Neural progenitor cell (in vitro differentiated cells): ENCODE measurements around the gene B4GALNT2. TPM values are rescaled to one million over a fixed set of nuclear protein-coding genes. Genes with fewer than 3 reads are reported as not detected.
A peak's percentile ranks its signal among the peaks of the same experiment; 100 is the strongest.

Source experiments
- DNase-seq: peaks from one replicate; pipeline ENCODE4 v3.0.0-alpha.2; 2016; ENCODE audit warnings: low spot score
- H2AFZ ChIP-seq: fragments of 200-600 bp; sonication (generic); replicated peaks from 2 replicates; pipeline ENCODE4 v1.6.1; 2016; ENCODE audit warnings: antibody characterized with exemption
- H3F3A ChIP-seq: fragments of 200-600 bp; sonication (generic); 2 replicates; pipeline ENCODE4 v1.6.1; 2016; ENCODE audit warnings: antibody characterized with exemption, low read depth
- H3K27ac ChIP-seq: fragments of 200-600 bp; sonication (generic); 2 replicates; pipeline ENCODE4 v1.5.1; 2016; ENCODE audit warnings: mild to moderate bottlenecking
- H3K27me3 ChIP-seq: fragments of 200-600 bp; sonication (generic); 2 replicates; pipeline ENCODE4 v1.6.1; 2016; ENCODE audit warnings: mild to moderate bottlenecking, moderate library complexity
- H3K36me3 ChIP-seq: fragments of 200-600 bp; sonication (generic); 2 replicates; pipeline ENCODE4 v1.5.1; 2016
- H3K4me1 ChIP-seq: fragments of 200-600 bp; sonication (generic); 2 replicates; pipeline ENCODE4 v1.6.1; 2016; ENCODE audit warnings: mixed run types
- H3K4me2 ChIP-seq: fragments of 200-600 bp; sonication (generic); 2 replicates; pipeline ENCODE4 v1.6.1; 2016
- H3K4me3 ChIP-seq: fragments of 200-600 bp; sonication (generic); 2 replicates; pipeline ENCODE4 v1.5.1; 2016
- H3K79me2 ChIP-seq: fragments of 200-600 bp; sonication (generic); 2 replicates; pipeline ENCODE4 v1.6.1; 2016; ENCODE audit warnings: low read depth
- H3K9ac ChIP-seq: fragments of 200-600 bp; sonication (generic); 2 replicates; pipeline ENCODE4 v1.6.1; 2016
- H3K9me3 ChIP-seq: fragments of 200-600 bp; sonication (generic); 2 replicates; pipeline ENCODE4 v1.5.1; 2016; ENCODE audit warnings: low read depth
- H4K20me1 ChIP-seq: fragments of 200-600 bp; sonication (generic); 2 replicates; pipeline ENCODE4 v1.6.1; 2016; ENCODE audit warnings: low read depth
- H3K27ac Mint-ChIP-seq: 3 replicates; pipeline ENCODE4 v1.8.0; 2021; ENCODE audit warnings: mixed read lengths
- H3K27me3 Mint-ChIP-seq: 2 replicates; pipeline ENCODE4 v1.8.0; 2022; ENCODE audit warnings: low read depth, mild to moderate bottlenecking, inconsistent platforms, moderate library complexity, mixed read lengths; ENCODE audit not compliant: insufficient read depth
- H3K36me3 Mint-ChIP-seq: 3 replicates; pipeline ENCODE4 v1.8.0; 2021; ENCODE audit warnings: mixed read lengths
- H3K4me1 Mint-ChIP-seq: 3 replicates; pipeline ENCODE4 v1.8.0; 2021; ENCODE audit warnings: mixed read lengths
- H3K4me3 Mint-ChIP-seq: 3 replicates; pipeline ENCODE4 v1.8.0; 2021; ENCODE audit warnings: mild to moderate bottlenecking, moderate library complexity, mixed read lengths
- H3K9me3 Mint-ChIP-seq: 3 replicates; pipeline ENCODE4 v1.8.0; 2020; ENCODE audit warnings: mixed read lengths
- EZH2 ChIP-seq: fragments of 200-600 bp; sonication (generic); IDR thresholded peaks from 2 replicates; pipeline ENCODE4 v1.6.1; 2017; ENCODE audit warnings: antibody characterized with exemption, mild to moderate bottlenecking, moderate library complexity
- EZH2phosphoT487 ChIP-seq: fragments of 200-600 bp; sonication (generic); IDR thresholded peaks from 2 replicates; pipeline ENCODE4 v1.6.1; 2017; ENCODE audit warnings: antibody characterized with exemption
- total RNA-seq: library from RNA; depleted of rRNA; stranded (reverse); fragments of >200 nt; gene quantifications from 2 replicates; pipeline ENCODE4 v1.2.3, GENCODE V29; 2015; ENCODE audit warnings: low replicate concordance
- TF ChIP-seq, protein P1 (sequence below): fragments of 200-600 bp; sonication (generic); IDR thresholded peaks from 2 replicates; pipeline ENCODE4 v1.5.1; 2017; ENCODE audit warnings: antibody characterized with exemption, mild to moderate bottlenecking

The B4GALNT2 gene
- total RNA-seq, 1 donor from 2014 or later: not detected

DNA sequence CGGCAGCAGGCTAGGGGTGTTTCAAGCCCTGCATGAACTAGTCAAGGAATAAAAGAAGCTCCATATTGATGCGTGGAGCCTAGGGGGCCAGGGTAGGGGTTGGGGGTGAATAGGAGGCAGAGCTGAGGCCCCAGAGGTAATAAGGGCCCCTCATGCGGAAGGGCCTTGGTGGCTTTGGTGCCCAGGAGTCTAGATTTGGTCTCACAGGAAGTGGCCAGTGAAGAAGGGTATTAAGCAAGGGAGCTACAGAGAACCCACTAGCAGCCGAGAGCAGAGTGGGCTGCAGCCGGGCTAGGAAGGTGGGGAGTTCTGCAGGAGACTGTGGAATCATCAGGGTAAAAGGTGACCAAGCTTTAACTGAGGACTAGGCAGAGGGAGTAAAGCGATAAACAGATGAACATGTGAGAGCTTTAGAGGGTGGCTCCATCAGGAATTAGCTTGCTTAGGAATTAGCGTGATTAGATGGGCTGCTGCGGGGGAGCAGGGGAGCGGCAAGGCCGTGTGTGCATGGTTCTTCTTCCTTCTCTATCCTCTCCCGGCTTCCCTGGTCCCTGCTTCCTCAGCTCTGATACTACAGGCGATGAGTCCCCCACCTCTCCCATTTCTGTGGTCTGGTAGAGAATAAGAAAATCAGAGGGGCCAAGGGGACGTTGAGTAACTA, 68.0 kb downstream of the B4GALNT2 start:
- Histone ChIP-seq H3K79me2 (no peaks in the 10 kb centered on the region), H3K36me3 (no peaks in the 10 kb centered on the region), H4K20me1 (no peaks in the 10 kb centered on the region), H3K27me3 (no peaks in the 10 kb centered on the region), H3K4me3 (no peak overlapping the region), H3K4me2 (no peak overlapping the region), H3K9me3 (no peaks in the 10 kb centered on the region), H3K4me1 (no peaks in the 10 kb centered on the region), H3F3A (no peaks in the 10 kb centered on the region), H2AFZ (peak overlapping the region; percentile 42), H3K9ac (no peak overlapping the region), H3K27ac (no peak overlapping the region)
- Mint-ChIP-seq H3K4me1 (peaks cover 3% of the 10 kb centered on the region), H3K36me3 (no peaks in the 10 kb centered on the region), H3K9me3 (no peaks in the 10 kb centered on the region), H3K4me3 (no peak overlapping the region), H3K27ac (peak overlapping the region; percentile 18), H3K27me3 (peaks cover 24% of the 10 kb centered on the region)
- DNase-seq: no peak
- TF ChIP-seq EZH2phosphoT487 (no peak), EZH2 (no peak)
- TF ChIP-seq, protein P1, sequence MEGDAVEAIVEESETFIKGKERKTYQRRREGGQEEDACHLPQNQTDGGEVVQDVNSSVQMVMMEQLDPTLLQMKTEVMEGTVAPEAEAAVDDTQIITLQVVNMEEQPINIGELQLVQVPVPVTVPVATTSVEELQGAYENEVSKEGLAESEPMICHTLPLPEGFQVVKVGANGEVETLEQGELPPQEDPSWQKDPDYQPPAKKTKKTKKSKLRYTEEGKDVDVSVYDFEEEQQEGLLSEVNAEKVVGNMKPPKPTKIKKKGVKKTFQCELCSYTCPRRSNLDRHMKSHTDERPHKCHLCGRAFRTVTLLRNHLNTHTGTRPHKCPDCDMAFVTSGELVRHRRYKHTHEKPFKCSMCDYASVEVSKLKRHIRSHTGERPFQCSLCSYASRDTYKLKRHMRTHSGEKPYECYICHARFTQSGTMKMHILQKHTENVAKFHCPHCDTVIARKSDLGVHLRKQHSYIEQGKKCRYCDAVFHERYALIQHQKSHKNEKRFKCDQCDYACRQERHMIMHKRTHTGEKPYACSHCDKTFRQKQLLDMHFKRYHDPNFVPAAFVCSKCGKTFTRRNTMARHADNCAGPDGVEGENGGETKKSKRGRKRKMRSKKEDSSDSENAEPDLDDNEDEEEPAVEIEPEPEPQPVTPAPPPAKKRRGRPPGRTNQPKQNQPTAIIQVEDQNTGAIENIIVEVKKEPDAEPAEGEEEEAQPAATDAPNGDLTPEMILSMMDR: no peak

DNA sequence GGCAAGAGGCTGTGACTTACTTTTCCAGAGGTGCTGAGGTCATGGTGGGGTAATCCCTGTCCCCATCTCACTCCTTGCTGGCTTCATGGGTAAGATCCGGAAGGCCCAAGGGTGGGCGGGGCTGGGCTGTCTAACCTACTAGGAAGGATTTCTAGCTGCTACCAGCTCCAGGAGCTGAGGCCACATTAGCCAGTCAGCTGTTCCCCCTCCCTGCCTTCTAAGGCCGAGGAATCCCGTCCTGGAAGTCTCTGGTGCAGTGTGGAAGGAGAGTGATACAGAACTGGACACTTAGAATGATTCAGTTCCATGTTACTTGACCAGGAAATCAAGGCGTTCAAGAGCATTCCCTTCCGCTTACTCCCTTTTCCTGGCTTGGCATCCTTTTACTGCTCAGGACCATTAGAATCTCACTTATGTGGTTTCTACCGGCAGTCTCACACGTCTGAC, 68.9 kb downstream of the B4GALNT2 start:
- Histone ChIP-seq H3K4me1 (no peaks in the 10 kb centered on the region), H3K9ac (no peak overlapping the region), H3K4me2 (no peak overlapping the region), H3K27ac (no peak overlapping the region), H3K79me2 (no peaks in the 10 kb centered on the region), H4K20me1 (no peaks in the 10 kb centered on the region), H3K27me3 (no peaks in the 10 kb centered on the region), H3F3A (no peaks in the 10 kb centered on the region), H3K9me3 (no peaks in the 10 kb centered on the region), H3K4me3 (no peak overlapping the region), H3K36me3 (no peaks in the 10 kb centered on the region), H2AFZ (no peak overlapping the region)
- H3K36me3 Mint-ChIP-seq: no peaks in the 10 kb centered on the region
- TF ChIP-seq, protein P1: no peak
- TF ChIP-seq EZH2: no peak
- no peak for TF ChIP-seq EZH2phosphoT487
- H3K4me1 Mint-ChIP-seq: peaks cover 2% of the 10 kb centered on the region
- no peak overlapping the region for H3K27ac Mint-ChIP-seq
- H3K4me3 Mint-ChIP-seq: no peak overlapping the region
- H3K9me3 Mint-ChIP-seq: no peaks in the 10 kb centered on the region
- H3K27me3 Mint-ChIP-seq: peaks cover 24% of the 10 kb centered on the region
- DNase-seq: no peak

DNA sequence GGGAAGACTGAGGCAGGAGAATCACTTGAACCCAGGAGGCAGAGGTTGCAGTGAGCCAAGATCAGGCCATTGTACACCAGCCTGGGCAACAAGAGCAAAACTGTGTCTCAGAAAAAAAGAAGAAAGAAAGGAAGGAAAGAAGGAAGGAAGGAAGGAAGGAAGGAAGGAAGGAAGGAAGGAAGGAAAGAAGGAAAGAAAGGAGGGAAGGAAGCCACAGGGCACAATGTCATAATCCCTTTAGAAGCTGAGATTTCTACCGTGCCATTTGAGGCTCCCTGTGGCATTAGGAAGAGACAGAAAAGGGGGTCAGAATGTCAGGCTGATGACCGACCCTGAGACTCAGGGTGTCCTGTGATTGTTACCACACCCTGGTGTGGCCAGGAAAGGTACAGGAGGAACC, 71.2 kb downstream of the B4GALNT2 start:
- H3K9ac ChIP-seq: no peak overlapping the region
- no peaks in the 10 kb centered on the region for H3K9me3 ChIP-seq
- no peaks in the 10 kb centered on the region for H3K36me3 ChIP-seq
- no peaks in the 10 kb centered on the region for H3F3A ChIP-seq
- H3K4me2 ChIP-seq: no peak overlapping the region
- Mint-ChIP-seq H3K36me3 (no peaks in the 10 kb centered on the region), H3K27me3 (peaks cover 21% of the 10 kb centered on the region), H3K4me3 (no peak overlapping the region), H3K9me3 (no peaks in the 10 kb centered on the region), H3K4me1 (no peaks in the 10 kb centered on the region), H3K27ac (no peak overlapping the region)
- no peak overlapping the region for H3K27ac ChIP-seq
- TF ChIP-seq, protein P1: no peak
- no peak for TF ChIP-seq EZH2
- TF ChIP-seq EZH2phosphoT487: no peak
- DNase-seq: no peak
- no peak overlapping the region for H2AFZ ChIP-seq
- H3K27me3 ChIP-seq: no peaks in the 10 kb centered on the region
- H3K4me1 ChIP-seq: no peaks in the 10 kb centered on the region
- no peak overlapping the region for H3K4me3 ChIP-seq
- H3K79me2 ChIP-seq: no peaks in the 10 kb centered on the region
- no peaks in the 10 kb centered on the region for H4K20me1 ChIP-seq
